NCI-H1417 (cell line): Measurements from ENCODE around the gene CCDC85A.

Source experiments
- DNase-seq, 3 experiments: peaks; one replicate each; lab custom pipeline; 2025; lab: John Stamatoyannopoulos, UW

Gene CCDC85A

DNA sequence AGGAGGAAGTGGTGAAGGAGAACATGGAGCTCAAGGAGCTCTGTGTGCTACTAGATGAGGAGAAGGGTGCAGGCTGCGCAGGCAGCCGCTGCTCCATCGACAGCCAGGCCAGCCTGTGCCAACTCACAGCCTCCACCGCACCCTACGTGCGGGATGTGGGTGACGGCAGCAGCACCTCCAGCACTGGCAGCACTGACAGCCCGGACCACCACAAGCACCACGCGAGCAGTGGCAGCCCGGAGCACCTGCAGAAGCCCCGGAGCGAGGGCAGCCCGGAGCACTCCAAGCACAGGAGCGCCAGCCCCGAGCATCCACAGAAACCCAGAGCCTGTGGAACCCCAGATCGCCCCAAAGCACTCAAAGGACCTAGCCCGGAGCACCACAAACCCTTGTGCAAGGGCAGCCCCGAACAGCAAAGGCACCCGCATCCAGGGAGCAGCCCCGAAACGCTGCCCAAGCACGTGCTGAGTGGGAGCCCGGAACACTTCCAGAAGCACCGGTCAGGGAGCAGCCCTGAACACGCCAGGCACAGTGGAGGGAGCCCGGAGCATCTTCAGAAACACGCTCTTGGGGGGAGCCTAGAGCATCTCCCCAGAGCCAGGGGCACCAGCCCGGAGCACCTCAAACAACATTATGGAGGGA is 9.0 kb downstream of the CCDC85A start:
- DNase-seq = no peak

DNA sequence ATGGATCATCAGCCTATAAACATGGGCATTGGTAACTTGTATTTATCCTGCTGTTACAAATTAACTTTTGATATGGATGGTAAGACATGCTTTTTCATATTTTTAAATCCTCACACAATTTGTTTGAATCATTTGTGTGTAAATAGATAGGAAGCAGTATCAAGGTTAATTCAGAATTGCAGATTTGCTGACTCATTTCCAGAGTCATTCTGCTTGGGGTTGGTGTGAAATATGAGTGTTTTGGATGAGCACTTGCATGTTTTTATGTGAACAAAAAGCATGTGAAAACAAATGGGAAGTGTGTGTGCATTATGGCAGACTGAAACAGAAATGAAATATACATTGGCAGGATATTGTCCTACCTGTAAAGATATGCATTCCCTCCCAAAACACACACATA is 11.8 kb downstream of the CCDC85A start:
- DNase-seq = no peak

DNA sequence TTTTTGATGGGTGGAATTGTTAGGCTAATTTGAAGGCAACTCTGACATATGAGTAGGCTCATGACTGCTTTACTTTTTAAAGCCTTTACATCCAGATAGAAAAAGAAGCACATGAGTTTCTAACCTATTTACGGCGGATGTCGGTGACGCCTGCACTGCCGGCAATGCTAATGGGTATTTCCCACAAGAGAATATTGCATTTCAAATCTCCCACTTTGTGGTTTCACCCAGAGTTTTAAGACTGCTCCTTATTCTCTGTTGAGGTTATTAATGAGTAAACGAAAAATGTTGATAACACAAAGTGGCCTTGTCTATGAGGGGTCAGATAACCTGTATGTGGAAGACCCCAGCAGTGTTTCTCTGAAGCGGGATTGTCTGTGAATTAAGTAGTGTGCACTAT is 14.0 kb downstream of the CCDC85A start:
- DNase-seq = peak in 1 of 3 experiments; percentile 26

DNA sequence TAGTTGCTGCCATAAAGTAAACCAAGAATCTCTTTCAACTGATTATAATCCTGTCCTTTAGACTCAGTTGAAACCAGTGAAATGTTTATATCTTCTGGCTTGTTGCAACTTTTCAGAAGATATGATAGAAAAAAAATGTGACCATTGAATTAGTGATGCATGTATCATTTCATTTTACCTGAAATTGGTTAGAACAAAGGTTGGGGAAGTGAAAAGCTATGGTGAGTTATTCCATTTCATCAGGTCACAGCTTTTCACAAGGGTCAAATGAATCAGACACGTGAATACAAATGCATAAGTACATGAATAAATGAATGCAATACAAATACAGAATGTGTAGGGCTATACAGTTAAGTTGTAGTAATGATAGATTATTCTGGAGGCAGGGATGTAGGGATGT is 15.1 kb downstream of the CCDC85A start:
- DNase-seq = no peak

DNA sequence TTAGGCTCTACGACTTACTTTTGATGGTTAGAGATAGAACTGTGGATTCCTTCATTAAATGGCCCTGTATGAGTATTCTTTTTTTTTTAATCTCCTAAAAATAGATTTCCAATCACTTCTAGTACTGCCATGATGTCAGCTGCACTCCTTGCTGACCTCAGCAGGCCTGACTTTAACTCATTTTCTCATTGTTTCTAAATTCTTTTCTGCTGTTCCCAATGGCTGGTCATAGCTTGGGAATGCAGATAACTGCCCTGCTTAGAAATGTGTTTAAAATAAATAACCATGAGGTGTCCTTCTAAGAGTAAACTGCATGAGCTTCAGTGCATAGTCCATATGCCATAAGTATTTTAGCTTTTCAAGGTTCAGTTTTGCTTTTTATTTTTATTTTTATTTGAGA is 15.7 kb downstream of the CCDC85A start:
- DNase-seq = no peak

DNA sequence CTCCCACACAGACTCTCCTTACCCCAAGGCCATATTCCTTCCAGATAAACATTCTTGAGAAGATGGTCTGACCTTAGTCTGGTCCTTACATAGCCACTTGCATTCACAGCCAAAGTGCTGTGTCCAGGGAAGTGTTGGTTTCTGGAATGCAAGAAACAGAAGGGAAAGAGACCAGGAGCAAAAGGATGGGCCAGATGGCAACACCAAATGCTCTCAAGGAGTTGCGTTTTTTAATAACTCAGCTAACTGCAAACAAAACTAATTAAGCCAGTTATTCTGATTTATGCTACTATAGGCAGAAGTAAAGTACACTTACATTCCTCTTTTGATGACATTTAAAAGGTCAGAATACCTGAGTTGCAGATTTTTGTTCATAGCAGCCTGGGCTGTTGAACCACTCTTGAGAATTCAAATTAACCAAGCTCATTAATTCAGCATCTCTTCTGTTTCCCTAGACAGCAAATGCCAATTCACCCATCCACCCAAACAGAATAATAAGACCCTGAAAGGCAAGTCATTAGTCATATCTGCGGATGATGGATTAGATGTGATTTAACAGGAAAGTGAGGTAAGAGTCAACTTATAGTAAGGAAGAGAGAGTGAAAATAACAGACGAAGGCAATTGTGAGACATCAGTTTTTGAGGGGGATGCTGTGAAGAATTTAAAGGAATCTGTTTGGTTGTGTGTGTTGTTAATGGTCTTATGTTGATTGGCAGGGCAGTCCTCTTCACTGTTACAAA is 18.8 kb downstream of the CCDC85A start:
- peak in 1 of 3 experiments; percentile 19 for DNase-seq

DNA sequence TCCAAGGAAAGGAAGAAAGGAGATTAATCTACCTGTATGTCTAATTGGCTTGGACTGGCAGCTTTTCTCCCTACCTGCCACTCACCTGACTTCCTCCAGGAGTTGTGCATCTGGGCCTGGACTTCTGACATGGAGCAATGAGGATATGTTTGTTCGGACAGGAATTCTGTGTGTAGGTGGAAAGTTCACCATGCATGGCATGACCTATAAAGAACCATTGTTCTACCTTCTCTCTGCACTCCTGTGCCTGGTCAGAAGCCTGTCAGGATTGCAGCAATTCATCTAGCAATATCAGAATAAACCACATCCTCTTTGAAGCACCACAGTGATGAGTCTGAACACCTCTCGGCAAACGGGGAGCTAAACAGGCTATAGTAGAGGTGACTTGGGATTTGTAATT is 20.8 kb downstream of the CCDC85A start:
- DNase-seq = no peak

DNA sequence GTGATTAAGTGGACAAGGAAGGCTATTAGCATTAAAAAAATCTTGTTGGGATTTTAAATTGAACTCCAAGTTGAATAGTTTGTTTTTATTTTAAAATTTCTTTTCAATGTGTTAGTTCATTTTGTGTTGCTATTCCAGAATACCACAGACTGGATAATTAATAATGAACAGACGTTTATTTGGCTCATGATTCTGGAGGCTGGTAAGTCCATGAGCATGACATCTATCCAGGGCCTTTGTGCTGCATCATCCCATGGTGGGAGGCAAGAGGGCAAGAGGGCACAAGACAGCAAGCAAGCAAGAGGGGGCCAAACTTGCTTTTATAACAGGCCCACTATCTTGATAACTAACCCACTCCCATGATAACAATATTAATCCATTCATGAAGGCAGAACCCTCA is 22.5 kb downstream of the CCDC85A start:
- no peak for DNase-seq

DNA sequence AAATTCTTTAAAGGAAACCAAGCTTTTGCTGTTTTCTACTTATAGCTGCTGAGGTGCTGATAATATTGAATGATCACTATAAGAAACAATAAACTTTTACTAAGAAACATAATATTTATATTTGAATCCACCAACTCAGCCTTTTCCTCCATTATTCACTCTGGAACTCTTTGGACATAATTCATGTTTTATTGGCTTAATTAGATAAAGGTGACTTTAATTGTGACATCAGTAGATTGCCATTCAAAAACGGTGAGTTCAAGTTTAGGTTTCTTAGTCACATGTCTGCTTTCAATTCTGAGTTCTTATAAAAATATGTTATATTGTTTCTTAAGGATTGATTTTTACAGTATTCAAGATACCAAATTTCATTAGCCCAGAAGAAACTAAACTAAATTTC is 24.0 kb downstream of the CCDC85A start:
- no peak for DNase-seq

DNA sequence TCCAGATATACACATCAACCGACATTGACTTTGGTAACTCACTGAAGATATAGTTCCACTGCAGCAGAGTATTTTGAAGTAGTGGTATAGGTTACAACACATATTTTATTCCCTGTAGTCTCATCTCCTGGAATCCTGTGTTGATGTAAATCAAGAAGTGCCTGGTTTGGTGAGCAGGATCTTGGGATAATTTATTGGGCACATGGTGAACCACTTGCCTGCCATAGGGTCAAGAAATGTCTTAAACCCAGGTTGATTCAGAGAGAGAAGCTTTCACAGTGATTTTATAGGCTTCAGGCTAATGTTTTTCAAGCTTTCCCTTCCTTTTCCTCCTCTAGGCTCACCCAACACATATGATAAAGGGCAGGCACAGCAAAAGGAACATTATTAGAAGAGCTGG is 24.6 kb downstream of the CCDC85A start:
- no peak for DNase-seq

DNA sequence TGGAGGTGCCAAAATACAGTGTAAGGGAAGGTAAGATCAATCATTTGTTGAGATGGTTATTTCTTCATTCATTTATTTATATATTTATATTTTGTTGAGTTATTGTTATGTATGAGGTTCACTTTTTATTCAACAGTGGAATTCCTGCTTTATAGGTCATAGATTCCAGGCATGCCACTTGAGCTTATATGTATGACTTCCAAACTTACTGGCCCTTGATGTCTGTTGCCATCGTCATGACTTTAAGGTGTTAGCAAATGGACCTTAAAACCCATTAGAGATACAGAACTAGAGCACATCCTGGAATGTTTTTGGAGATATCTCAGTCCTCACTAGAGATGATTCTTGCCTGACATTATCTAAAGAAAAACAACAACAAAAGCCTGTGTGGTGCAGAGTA is 25.9 kb downstream of the CCDC85A start:
- DNase-seq = no peak

DNA sequence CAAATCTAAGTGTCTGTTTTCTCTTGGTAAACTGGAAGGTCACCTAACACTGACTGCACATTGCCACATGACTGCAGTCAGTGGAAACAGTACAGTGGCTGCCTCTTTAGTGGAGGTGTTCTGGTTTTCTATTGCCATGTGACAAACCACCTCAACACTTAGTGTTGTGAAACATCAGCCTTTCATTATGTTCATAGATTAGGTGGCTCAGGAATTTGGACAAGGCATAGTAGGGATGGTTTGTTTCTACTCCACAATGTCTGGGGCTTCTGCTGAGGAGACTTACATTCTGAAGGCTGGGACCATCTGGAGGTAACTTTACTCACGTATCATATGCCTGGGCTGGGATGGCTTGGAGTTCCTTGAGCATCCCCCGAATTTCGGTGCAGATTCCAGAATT is 26.5 kb downstream of the CCDC85A start:
- DNase-seq = no peak

DNA sequence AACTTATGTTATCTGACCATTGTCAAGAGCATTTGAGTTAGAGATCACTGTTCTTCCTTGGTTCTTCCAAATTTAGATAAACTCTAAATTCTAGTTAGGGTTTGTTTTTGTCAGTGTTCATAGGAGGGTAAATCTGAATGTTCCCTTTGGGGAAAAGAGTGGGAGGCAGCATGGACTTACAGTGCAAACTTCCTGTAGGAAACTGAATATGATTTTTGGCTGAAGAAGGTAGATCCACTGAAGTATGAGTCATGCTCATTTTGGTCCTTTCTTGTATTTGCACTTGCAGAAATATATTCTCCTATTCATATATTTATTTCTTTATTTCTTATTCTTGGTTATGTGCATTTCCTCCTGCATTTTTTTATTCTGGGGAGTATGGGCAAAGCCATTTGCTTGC is 27.3 kb downstream of the CCDC85A start:
- DNase-seq = no peak

DNA sequence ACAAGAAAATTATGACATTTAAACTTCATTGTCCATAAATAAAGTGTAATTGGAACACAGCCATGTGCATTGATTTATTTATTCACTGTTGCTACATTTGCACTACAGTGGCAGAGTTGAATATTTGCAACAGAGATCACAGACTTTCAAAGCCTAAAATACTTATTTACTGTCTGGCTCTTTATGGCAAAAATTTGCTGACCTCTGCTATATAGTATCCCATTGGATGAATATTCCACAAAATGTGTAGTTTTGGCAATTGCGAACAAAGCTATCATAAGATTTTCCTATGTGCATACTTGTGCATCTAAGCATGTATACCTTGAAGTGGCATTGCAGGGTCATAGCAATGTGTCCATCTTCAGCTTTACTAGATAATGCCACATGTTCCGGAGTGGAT is 32.1 kb downstream of the CCDC85A start:
- no peak for DNase-seq

DNA sequence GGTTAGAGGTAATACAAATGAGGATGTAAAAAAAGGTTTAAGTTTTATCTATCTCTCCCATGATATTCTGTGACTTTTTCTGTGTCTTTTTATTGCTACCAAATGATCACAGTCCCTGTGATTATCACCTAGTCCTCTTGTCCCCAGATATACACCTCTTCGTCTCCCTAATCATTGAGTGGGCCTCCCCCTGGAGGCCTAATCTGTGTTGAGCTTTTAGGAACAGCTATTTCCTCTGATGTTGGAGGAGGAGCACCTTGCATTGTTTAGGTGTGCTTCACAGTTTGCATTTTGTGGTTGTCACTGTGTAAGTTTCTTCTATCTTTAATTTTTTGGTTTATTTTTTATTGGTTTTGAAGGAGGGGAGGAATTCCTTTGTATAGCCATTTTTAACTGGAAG is 33.3 kb downstream of the CCDC85A start:
- DNase-seq = no peak

DNA sequence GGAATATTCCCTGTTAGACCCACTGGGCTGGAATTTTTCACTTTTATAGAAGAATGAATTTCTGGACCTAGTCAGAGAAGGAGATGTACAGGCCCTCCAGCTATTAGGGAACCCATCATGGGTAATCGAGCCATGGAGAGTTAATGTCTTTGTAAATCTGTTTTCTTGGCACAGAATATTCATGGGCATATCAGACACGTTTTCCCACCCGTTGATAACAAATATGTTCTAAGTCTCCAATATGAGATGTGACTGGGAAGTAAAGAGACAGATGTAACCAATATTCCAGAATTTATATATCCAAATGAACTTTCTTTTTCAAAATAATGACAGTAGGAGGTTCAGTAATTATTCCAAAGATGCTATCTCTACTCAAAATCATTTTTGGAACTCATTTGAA is 38.7 kb downstream of the CCDC85A start:
- no peak for DNase-seq

DNA sequence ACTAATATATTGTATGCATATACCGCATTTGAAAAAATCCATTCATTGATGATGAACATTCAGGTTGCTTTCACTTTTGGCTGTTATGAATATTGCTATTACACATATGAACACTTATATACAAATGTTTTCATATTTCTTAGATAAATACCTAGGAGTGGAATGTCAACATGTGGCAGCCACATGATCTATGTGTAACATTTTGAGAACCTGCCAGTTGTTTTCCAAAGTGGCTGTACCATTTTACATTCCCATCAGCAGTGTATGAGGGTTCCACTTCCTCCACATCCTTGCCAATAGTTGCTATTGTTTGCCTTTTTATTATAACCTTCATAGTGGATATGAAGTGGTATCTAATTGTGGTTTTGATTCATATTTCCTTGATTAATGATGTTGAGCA is 40.5 kb downstream of the CCDC85A start:
- peak in 1 of 3 experiments; percentile 26 for DNase-seq

DNA sequence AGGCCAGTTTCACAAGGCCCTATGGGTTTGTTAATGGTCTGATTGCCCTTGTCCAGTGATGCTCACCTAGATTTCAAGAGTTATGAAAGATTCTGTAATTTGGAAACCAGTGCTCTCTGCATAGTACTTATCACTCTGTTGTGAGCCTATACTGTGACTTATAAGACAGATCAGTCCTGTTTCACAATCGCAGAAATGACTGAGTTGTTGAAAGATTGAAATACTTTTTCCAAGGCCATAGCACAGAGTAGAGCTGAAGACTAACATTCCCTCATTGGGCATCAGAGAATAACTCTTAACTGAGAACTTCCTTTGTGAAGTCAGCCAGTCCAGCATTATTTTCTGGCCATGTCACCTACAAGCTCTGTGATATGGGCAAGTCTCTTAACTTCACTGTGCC is 44.0 kb downstream of the CCDC85A start:
- DNase-seq = no peak

DNA sequence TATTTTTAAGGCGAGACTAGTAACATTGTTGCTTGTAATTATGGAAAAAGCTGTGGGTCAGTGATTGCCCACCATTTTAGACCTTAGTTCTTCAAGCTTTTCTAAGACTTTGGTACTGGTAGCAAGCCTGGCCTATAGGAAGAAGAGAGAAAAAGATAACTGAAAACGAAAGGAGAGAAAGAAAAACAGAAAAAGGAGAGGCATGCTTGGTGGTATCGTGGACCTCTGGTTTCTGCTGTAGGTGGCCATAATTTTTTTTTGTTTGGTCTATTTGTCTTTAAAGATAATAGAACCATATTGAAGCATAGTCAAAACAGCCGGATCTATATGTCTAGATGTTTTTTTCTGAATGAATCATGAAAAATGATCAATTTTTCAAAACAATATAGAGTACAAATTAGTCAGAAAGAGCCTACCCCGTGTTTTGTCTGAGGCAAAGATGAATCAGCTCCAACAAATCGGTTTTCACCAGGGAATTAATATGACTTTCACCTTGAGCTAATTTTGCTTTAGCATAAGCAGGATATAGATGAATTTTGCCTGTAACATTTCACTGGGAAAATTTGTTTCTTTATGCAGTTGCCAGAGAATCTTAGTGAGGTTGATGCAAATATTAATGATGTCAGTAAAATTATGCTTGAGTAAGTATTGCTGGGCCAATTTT is 45.7 kb downstream of the CCDC85A start:
- DNase-seq = no peak

DNA sequence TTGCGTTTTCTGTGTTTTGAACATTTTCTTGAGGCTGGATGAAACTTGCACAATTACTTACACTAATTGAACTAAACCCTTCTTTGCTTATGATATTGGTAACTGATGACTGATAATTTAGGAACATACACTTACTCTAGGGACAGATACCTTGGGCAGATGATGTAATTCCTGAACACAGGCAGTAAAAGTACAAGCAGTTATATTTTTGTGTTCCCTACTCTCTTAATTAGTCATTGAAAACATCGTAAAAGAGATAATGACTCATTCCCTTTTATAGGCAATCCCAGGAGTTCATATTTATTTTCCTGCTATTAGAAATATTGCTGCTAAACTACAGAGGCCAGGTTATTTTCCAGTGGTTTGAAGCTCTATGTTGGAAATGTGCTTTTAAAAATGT is 46.4 kb downstream of the CCDC85A start:
- DNase-seq = peak in 1 of 3 experiments; percentile 29

DNA sequence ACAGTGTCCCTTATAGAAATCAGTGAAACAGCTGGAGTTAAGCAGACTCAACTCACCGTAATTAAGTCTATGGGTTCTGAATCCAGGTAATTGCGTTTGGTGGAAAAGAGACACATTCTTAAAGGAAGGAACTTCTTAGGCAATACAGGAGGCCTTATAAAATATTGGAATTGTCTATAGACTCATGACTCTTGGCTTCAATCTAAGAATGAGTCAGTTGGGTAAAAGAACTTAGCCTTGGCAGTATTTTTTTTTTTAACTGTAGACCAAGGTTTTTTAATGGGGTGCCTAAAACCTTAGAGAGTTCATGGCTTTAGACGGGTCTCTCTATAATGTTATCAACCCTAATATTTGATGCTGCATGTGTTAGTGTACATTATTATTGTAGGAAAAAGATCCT is 47.6 kb downstream of the CCDC85A start:
- DNase-seq = no peak

DNA sequence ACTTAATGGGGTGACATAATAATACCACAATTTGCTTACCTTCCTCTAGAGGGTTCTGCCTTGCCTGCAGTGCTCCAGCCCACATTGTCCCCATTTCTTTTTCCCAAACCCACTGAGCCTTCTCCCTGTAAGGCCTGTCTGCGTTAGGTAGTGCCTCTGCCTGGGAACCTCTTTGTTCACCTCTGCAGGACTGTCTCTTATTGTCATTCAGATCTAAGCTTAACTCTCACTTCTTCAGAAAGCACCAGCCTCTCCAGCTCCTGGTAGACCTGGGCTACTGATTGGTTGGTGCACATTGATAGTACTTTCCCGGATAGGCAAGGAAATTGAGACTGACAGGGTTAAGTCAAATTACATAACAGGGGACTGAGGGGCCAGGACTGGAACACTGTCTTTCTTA is 49.1 kb downstream of the CCDC85A start:
- no peak for DNase-seq

DNA sequence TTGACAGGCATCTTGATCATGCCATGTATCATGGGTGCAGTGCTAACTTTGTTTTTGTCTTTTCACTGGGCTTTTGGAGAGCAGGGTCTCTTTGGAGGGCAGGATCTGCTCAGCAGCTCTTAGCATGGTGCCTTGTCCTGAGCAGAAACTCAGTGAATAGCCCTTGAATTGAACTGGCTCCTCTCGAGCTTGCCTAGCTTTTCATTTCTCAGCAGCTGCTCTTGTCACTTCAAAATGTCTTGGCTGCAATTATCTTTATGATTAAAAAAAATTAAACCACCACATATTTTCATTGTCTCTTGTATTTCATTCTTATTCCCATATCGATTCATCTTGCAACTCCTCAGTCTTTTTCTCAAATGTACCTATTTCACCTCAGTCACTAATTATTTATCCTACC is 50.5 kb downstream of the CCDC85A start:
- no peak for DNase-seq
